SK-N-SH treated with all-trans-retinoic acid at 6 μM for 48 hours (cell line): Measurements from ENCODE around the gene RBBP6.

Experiments used
- GLIS3 ChIP-seq: fragments of 250-450 bp; sonication (Bioruptor Pico); IDR thresholded peaks from 2 replicates; pipeline ENCODE4 v1.5.0; 2020; ENCODE audit warnings: mild to moderate bottlenecking, moderate library complexity
- PPARA ChIP-seq: fragments of 250-450 bp; sonication (Bioruptor Pico); IDR thresholded peaks from 2 replicates; pipeline ENCODE4 v1.5.0; 2020; ENCODE audit warnings: mild to moderate bottlenecking, borderline replicate concordance
- TF ChIP-seq, protein P1 (sequence below): fragments of 250-450 bp; sonication (Bioruptor Pico); IDR thresholded peaks from 2 replicates; pipeline ENCODE4 v1.8.0; 2020; ENCODE audit warnings: mild to moderate bottlenecking, moderate library complexity, borderline replicate concordance

DNA sequence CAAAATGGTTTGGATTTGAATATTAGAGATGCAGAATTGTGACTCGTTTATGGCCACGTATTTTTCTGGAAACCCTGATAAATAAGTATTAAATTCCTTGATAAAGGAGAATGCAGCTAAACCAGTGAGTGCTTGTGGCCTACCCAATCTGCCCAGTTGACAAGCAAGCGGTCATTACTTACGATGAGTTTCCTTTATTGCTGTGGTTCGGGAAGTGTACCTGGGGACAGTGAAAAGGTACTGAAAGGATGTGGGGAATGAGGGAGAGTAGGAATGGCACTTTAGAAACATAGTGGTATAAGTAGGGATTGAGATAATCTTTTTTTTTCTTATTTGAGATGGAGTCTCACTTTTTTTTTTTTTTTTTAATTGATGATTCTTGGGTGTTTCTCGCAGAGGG, 33.8 kb downstream of the RBBP6 start:
- TF ChIP-seq PPARA, result no peak
- TF ChIP-seq, protein P1, sequence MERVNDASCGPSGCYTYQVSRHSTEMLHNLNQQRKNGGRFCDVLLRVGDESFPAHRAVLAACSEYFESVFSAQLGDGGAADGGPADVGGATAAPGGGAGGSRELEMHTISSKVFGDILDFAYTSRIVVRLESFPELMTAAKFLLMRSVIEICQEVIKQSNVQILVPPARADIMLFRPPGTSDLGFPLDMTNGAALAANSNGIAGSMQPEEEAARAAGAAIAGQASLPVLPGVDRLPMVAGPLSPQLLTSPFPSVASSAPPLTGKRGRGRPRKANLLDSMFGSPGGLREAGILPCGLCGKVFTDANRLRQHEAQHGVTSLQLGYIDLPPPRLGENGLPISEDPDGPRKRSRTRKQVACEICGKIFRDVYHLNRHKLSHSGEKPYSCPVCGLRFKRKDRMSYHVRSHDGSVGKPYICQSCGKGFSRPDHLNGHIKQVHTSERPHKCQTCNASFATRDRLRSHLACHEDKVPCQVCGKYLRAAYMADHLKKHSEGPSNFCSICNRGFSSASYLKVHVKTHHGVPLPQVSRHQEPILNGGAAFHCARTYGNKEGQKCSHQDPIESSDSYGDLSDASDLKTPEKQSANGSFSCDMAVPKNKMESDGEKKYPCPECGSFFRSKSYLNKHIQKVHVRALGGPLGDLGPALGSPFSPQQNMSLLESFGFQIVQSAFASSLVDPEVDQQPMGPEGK (CRISPR knock-in tag), result no peak
- TF ChIP-seq GLIS3, result no peak
